GM12878 (cell line): ENCODE results near the gene PIK3R4. TPM values are rescaled to one million over a fixed set of nuclear protein-coding genes. Genes with fewer than 3 reads are reported as not detected.

Experiments used
- ATAC-seq: fragments of 200-7000 bp; cut with Tn5 transposase; 3 replicates; pipeline ENCODE4 v1.9.1; 2020; ENCODE audit warnings: mild to moderate bottlenecking, moderate library complexity
- BruUV-seq: library from RNA; stranded (reverse); fragments of 400-500 nt; replicated peaks from 2 replicates; lab custom pipeline; 2021; lab: Mats Ljungman, UMichigan
- CTCF ChIA-PET: fragments of 300-600 bp; sonication (Branson Sonifier 250); formaldehyde crosslinking; extraction: SDS; loops from one replicate; lab custom pipeline; 2021; ENCODE audit warnings: inconsistent platforms; lab: Yijun Ruan, JAX
- POLR2A ChIA-PET: fragments of 350-600 bp; formaldehyde crosslinking; extraction: SDS; loops from one replicate; lab custom pipeline; 2021; ENCODE audit warnings: inconsistent platforms; lab: Charles Lee
- RAD21 ChIA-PET: fragments of 300-600 bp; sonication (Branson Sonifier 250); formaldehyde crosslinking; loops from one replicate; lab custom pipeline; 2023; ENCODE audit warnings: antibody characterized with exemption; ENCODE audit not compliant: unreplicated experiment; lab: Charles Lee
- SMC1A ChIA-PET: fragments of 300-600 bp; sonication (Branson Sonifier 250); formaldehyde crosslinking; loops from one replicate; lab custom pipeline; 2023; ENCODE audit not compliant: unreplicated experiment, uncharacterized antibody; lab: Charles Lee
- DNase-seq: peaks from one replicate; pipeline ENCODE4 v3.0.0-alpha.2; 2011; ENCODE audit warnings: low read depth, low spot score
- FAIRE-seq: peaks from 3 replicates; lab custom pipeline; 2011; peaks lifted over from hg19 to GRCh38; lab: Jason Lieb, UNC
- H2AFZ ChIP-seq: 2 replicates; pipeline ENCODE4 v1.6.0; 2011; ENCODE audit warnings: low read depth, low read length, control low read depth; ENCODE audit not compliant: control insufficient read depth
- H3K27ac ChIP-seq: 2 replicates; pipeline ENCODE4 v1.5.1; 2011; ENCODE audit warnings: control low read depth; ENCODE audit not compliant: control insufficient read depth, insufficient read depth
- H3K27me3 ChIP-seq, 2 experiments: replicated peaks in 1 of 2; 2 replicates each; pipeline versions ENCODE4 v1.6.0 to v1.6.1; 2011; ENCODE audit warnings: low read length in 1 of 2; ENCODE audit not compliant: control insufficient read depth in 2 of 2, insufficient read depth in 2 of 2
- H3K36me3 ChIP-seq, 2 experiments: 2 replicates each; pipeline ENCODE4 v1.5.1; 2011; ENCODE audit warnings: low read length in 1 of 2; ENCODE audit not compliant: control insufficient read depth in 2 of 2, insufficient read depth in 2 of 2
- H3K4me1 ChIP-seq: 2 replicates; pipeline ENCODE4 v1.6.1; 2011; ENCODE audit warnings: mild to moderate bottlenecking, low read length, moderate library complexity, mixed read lengths; ENCODE audit not compliant: control insufficient read depth, insufficient read depth
- H3K4me2 ChIP-seq: 2 replicates; pipeline ENCODE4 v1.6.0; 2011; ENCODE audit warnings: control low read depth; ENCODE audit not compliant: control insufficient read depth, insufficient read depth
- H3K4me3 ChIP-seq: fragments of 200-600 bp; sonication (generic); 2 replicates; pipeline ENCODE4 v1.5.1; 2016
- H3K79me2 ChIP-seq: 2 replicates; pipeline ENCODE4 v1.6.0; 2011; ENCODE audit warnings: low read length; ENCODE audit not compliant: control insufficient read depth, insufficient read depth
- H3K9ac ChIP-seq: 2 replicates; pipeline ENCODE4 v1.8.0; 2011; ENCODE audit warnings: low read length, control low read depth, mixed read lengths; ENCODE audit not compliant: control insufficient read depth, insufficient read depth
- H3K9me3 ChIP-seq: replicated peaks from 3 replicates; pipeline ENCODE4 v1.5.1; 2011; ENCODE audit warnings: mild to moderate bottlenecking, low read length; ENCODE audit not compliant: control insufficient read depth, insufficient read depth
- H4K20me1 ChIP-seq: 2 replicates; pipeline ENCODE4 v1.6.0; 2011; ENCODE audit not compliant: control insufficient read depth, insufficient read depth
- ASH2L ChIP-seq: fragments of 300-600, 200-600 bp; sonication (generic); IDR thresholded peaks from 2 replicates; pipeline ENCODE4 v1.6.1; 2017; ENCODE audit warnings: low read depth, mild to moderate bottlenecking, borderline replicate concordance
- CBX3 ChIP-seq: fragments of 200-600 bp; sonication (generic); IDR thresholded peaks from 2 replicates; pipeline ENCODE4 v1.6.1; 2016; ENCODE audit warnings: low read depth, borderline replicate concordance
- ETV6 ChIP-seq, 2 experiments: fragments of 450-650 bp in 1 of 2; IDR thresholded peaks in 1 of 2; conservative IDR thresholded peaks in 1 of 2; 2 replicates each; pipeline ENCODE4 v1.6.1; 2014; ENCODE audit warnings: antibody characterized with exemption in 1 of 2, borderline replicate concordance in 1 of 2, low read depth in 1 of 2, mild to moderate bottlenecking in 1 of 2, moderate library complexity in 1 of 2
- GATAD2B ChIP-seq: fragments of 450-650 bp; conservative IDR thresholded peaks from 2 replicates; pipeline ENCODE4 v1.6.1; 2017; ENCODE audit warnings: low read depth, mild to moderate bottlenecking, moderate library complexity
- HDAC6 ChIP-seq: fragments of 200-600 bp; sonication (generic); IDR thresholded peaks from one replicate; pipeline ENCODE4 v1.8.0; 2017; ENCODE audit warnings: antibody characterized with exemption; ENCODE audit not compliant: unreplicated experiment
- IRF4 ChIP-seq: IDR thresholded peaks from 2 replicates; pipeline ENCODE4 v1.6.1; 2011; ENCODE audit warnings: low read depth, low read length
- LARP7 ChIP-seq: fragments of 450-650 bp; IDR thresholded peaks from 2 replicates; pipeline ENCODE4 v1.6.1; 2017; ENCODE audit warnings: mild to moderate bottlenecking
- MXI1 ChIP-seq: fragments of 150-350 bp; IDR thresholded peaks from 2 replicates; pipeline ENCODE4 v1.6.1; 2011; ENCODE audit warnings: low read depth, mild to moderate bottlenecking, inconsistent platforms, low read length, improper control_type of control experiment
- NFYB ChIP-seq: IDR thresholded peaks from 2 replicates; pipeline ENCODE4 v1.6.1; 2011; ENCODE audit warnings: low read depth, mild to moderate bottlenecking, low read length, improper control_type of control experiment, moderate library complexity; ENCODE audit not compliant: insufficient read depth
- POLR2AphosphoS2 ChIP-seq: IDR thresholded peaks from 2 replicates; pipeline ENCODE4 v1.6.1; 2011; ENCODE audit warnings: low read depth, mild to moderate bottlenecking, low read length, improper control_type of control experiment, moderate library complexity
- REST ChIP-seq: IDR thresholded peaks from 2 replicates; pipeline ENCODE4 v1.6.1; 2012; ENCODE audit warnings: mild to moderate bottlenecking, low read depth, low read length
- RFX5 ChIP-seq: IDR thresholded peaks from 2 replicates; pipeline ENCODE4 v1.6.1; 2011; ENCODE audit warnings: low read depth, low read length, improper control_type of control experiment
- SMC3 ChIP-seq: IDR thresholded peaks from 2 replicates; pipeline ENCODE4 v1.6.1; 2011; ENCODE audit warnings: low read length, improper control_type of control experiment, borderline replicate concordance
- SREBF1 ChIP-seq: IDR thresholded peaks from 2 replicates; pipeline ENCODE4 v1.6.1; 2012; ENCODE audit warnings: mild to moderate bottlenecking, low read length
- SUPT20H ChIP-seq: IDR thresholded peaks from 2 replicates; pipeline ENCODE4 v1.6.1; 2011; ENCODE audit warnings: low read depth, mild to moderate bottlenecking, low read length, moderate library complexity, borderline replicate concordance; ENCODE audit not compliant: control insufficient read depth
- USF2 ChIP-seq: IDR thresholded peaks from 2 replicates; pipeline ENCODE4 v1.6.1; 2011; ENCODE audit warnings: low read depth, low read length, improper control_type of control experiment, borderline replicate concordance
- WGBS: methylation state at CpG from one replicate; pipeline ENCODE4 v1.1.6; 2016; ENCODE audit warnings: low lambda C conversion rate; ENCODE audit not compliant: insufficient replicate concordance, insufficient coverage; ENCODE audit errors: missing lambda C conversion rate; 5-methylcytosine and 5-hydroxymethylcytosine counted together
- in situ Hi-C: fragments of 300-500 bp; cut with MboI; formaldehyde crosslinking; loops from 9 replicates; pipeline ENCODE4 v1.14.3; 2018; ENCODE audit warnings: mixed read lengths
- intact Hi-C: fragments of 100-400 bp; cut with micrococcal nuclease; formaldehyde crosslinking; loops from one replicate; pipeline ENCODE4 v1.14.2; 2022; ENCODE audit not compliant: unreplicated experiment
- polyA plus RNA-seq, 11 experiments: library from polyadenylated mRNA; depleted of rRNA in 4 of 11; unstranded in 6 of 11; stranded (reverse) in 5 of 11; fragments of >200 nt; fragmentation: Nextera tagmentation in 4 of 11; fragmentation: Illumina TruSeq in 1 of 11; extraction: Ambion mirVana in 4 of 11; extraction: Trizol in 1 of 11; gene quantifications; 1 replicate in 1 of 11; 2 replicates in 10 of 11; pipeline versions ENCODE4 v1.2.1 to v1.2.3, GENCODE V29; 2011 to 2016; ENCODE audit warnings: inconsistent platforms in 2 of 11, missing spikeins in 2 of 11, low read depth in 1 of 11
- total RNA-seq, 4 experiments: library from RNA; depleted of rRNA in 3 of 4; stranded (reverse); fragments of >200 nt in 3 of 4; fragmentation: Illumina TruSeq in 1 of 4; extraction: Trizol in 1 of 4; gene quantifications; 2 replicates each; pipeline versions ENCODE4 v1.2.1 to v1.2.3, GENCODE V29; 2013 to 2021

Gene PIK3R4
- total and polyA plus RNA-seq, 10 of the 15 experiments (the other 5 are each of a cell fraction or from before 2014, with no cell fraction given): 22.6 to 50.2 (median 31.1) TPM

- Histone ChIP-seq H3K79me2 (no peaks in the 10 kb centered on the region), H3K4me1 (no peaks in the 10 kb centered on the region), H3K36me3 (no peaks in the 10 kb centered on the region), H2AFZ (no peak overlapping the region), H3K27me3 (no peaks in the 10 kb centered on the region; a peak in 1 of 4 replicates), H3K4me3 (no peak overlapping the region), H4K20me1 (no peaks in the 10 kb centered on the region), H3K9me3 (no peaks in the 10 kb centered on the region), H3K9ac (no peak overlapping the region), H3K4me2 (no peak overlapping the region), H3K27ac (no peak overlapping the region)
- TF ChIP-seq RFX5 (no peak), HDAC6 (no peak), CBX3 (no peak), SMC3 (no peak), ETV6 (conservative IDR thresholded peaks at IDR 0.05 in 1 of 2, IDR thresholded peaks at IDR 0.05 in 1 of 2; ENCODE audit: borderline replicate concordance in 1 of 2, low read depth in 1 of 2) (no peak), SUPT20H (no peak), REST (no peak), GATAD2B (no peak), ASH2L (no peak), POLR2AphosphoS2 (no peak), LARP7 (no peak), MXI1 (no peak), SREBF1 (no peak), IRF4 (no peak), NFYB (no peak), USF2 (no peak)
- SMC1A ChIA-PET: interaction anchor here (0.8 kb wide), 1 partner anchor 25 kb away, joined by 3 read pairs; no protein-coding TSS in a partner anchor
- BruUV-seq: no TSS peak
- 61% methylated on average over 2 of the region's 2 CpGs for WGBS
- POLR2A ChIA-PET: no interaction called here
- no peak for DNase-seq
- in situ Hi-C loops (no loop called here), intact Hi-C loops (no loop called here)
- RAD21 ChIA-PET: no interaction called here
- FAIRE-seq: no peak
- ATAC-seq: no peak
- CTCF ChIA-PET: interaction anchor here (1.1 kb wide), 1 partner anchor 15 kb away, joined by 3 read pairs; no protein-coding TSS in a partner anchor
Measured at GRCh38 chr3:130640027-130640426, 106.6 kb downstream of the PIK3R4 start.
